Fibroblast of pulmonary artery (primary cell): ENCODE measurements around the gene TPSD1.

Source experiments
- DNase-seq: peaks from one replicate; pipeline ENCODE4 v3.0.0-alpha.2; 2010; ENCODE audit warnings: low read depth
- H3K4me3 ChIP-seq: replicated peaks from 2 replicates; pipeline ENCODE4 v1.5.1; 2011; ENCODE audit warnings: low read depth, mild to moderate bottlenecking, control low read depth, low read length, moderate library complexity
- CTCF ChIP-seq: IDR thresholded peaks from 2 replicates; pipeline ENCODE4 v1.5.1; 2011; ENCODE audit warnings: mild to moderate bottlenecking, control low read depth, low read length, inconsistent platforms; ENCODE audit errors: missing control alignments

The TPSD1 gene

GRCh38 chr16:1301562-1301961, 45.7 kb downstream of the TPSD1 start:
- no peak for TF ChIP-seq CTCF
- DNase-seq = no peak
- no peak overlapping the region for H3K4me3 ChIP-seq

- no peak for DNase-seq
Measured at GRCh38 chr16:1305823-1306222, 50.0 kb downstream of the TPSD1 start.

GRCh38 chr16:1306334-1306733, 50.5 kb downstream of the TPSD1 start:
- DNase-seq = no peak
- H3K4me3 ChIP-seq = no peak overlapping the region
- TF ChIP-seq CTCF = no peak

More at GRCh38 chr16:1305823-1306222, 50.0 kb downstream of the TPSD1 start:
- no peak for TF ChIP-seq CTCF
- H3K4me3 ChIP-seq = no peak overlapping the region

GRCh38 chr16:1308036-1308976, 52.4 kb downstream of the TPSD1 start:
- H3K4me3 ChIP-seq = peak overlapping the region; percentile 65
- DNase-seq = peak; percentile 57
- TF ChIP-seq CTCF = no peak
